BLaER1 treated with 17β-estradiol and CSF1 and Interleukin-3, amounts not matched to agents 10 nM and 100 nM (cell line): ENCODE results near the gene CYFIP1.
A peak's percentile ranks its signal among the peaks of the same experiment; 100 is the strongest.

Source experiments
- H3K27ac ChIP-seq, 11 experiments: shearing (Covaris generic); formaldehyde crosslinking; 2 replicates each; pipeline ENCODE4 v1.8.1; 2022
- H3K27me3 ChIP-seq, 11 experiments: shearing (Covaris generic); formaldehyde crosslinking; 2 replicates each; pipeline ENCODE4 v1.8.1; 2022
- H3K36me3 ChIP-seq, 11 experiments: shearing (Covaris generic); formaldehyde crosslinking; 2 replicates each; pipeline ENCODE4 v1.8.1; 2022
- H3K4me1 ChIP-seq, 10 experiments: shearing (Covaris generic); formaldehyde crosslinking; 2 replicates each; pipeline ENCODE4 v1.8.1; 2022
- H3K4me2 ChIP-seq, 11 experiments: shearing (Covaris generic); formaldehyde crosslinking; 2 replicates each; pipeline ENCODE4 v1.8.1; 2022
- H3K4me3 ChIP-seq, 10 experiments: shearing (Covaris generic); formaldehyde crosslinking; 2 replicates each; pipeline ENCODE4 v1.8.1; 2022
- H3K9ac ChIP-seq, 11 experiments: shearing (Covaris generic); formaldehyde crosslinking; 2 replicates each; pipeline ENCODE4 v1.8.1; 2022
- H3K9me3 ChIP-seq, 11 experiments: shearing (Covaris generic); formaldehyde crosslinking; replicated peaks in 1 of 11; 2 replicates each; pipeline ENCODE4 v1.8.1; 2022
- H4K20me1 ChIP-seq, 11 experiments: shearing (Covaris generic); formaldehyde crosslinking; 2 replicates each; pipeline ENCODE4 v1.8.1; 2022
- Cebpa-rat ChIP-seq, 11 experiments: shearing (Covaris generic); IDR thresholded peaks; 2 replicates each; pipeline ENCODE4 v1.8.1; 2022

CYFIP1 gene

GRCh38 chr15:22974745-22975144 lies 5.4 kb downstream of the CYFIP1 start:
- Histone ChIP-seq H3K4me3 (peak overlapping the region in 2 of 10 experiments; percentile 24 to 30; a peak in 3 of 20 replicates), H3K36me3 (peaks cover 2 to 23% (median 15%) of the 10 kb centered on the region in 11 experiments; a peak in 19 of 22 replicates), H3K4me2 (peak overlapping the region; percentile 68 to 100 (median 81)), H3K27me3 (peaks cover 0 to 10% (median 0%) of the 10 kb centered on the region in 11 experiments; a peak in 3 of 22 replicates), H3K9me3 (peaks cover 9 to 25% (median 20%) of the 10 kb centered on the region in 11 experiments; a peak in 21 of 22 replicates), H3K9ac (peak overlapping the region in 6 of 11 experiments; percentile 27 to 74 (median 58); a peak in 10 of 22 replicates), H3K27ac (peak overlapping the region in 9 of 11 experiments; percentile 31 to 91 (median 70); a peak in 16 of 22 replicates), H3K4me1 (peaks cover 48 to 80% (median 56%) of the 10 kb centered on the region in 10 experiments), H4K20me1 (peaks cover 61 to 86% (median 71%) of the 10 kb centered on the region in 11 experiments)
- no peak for TF ChIP-seq Cebpa-rat (IDR thresholded peaks at IDR 0.05)

- H3K4me1 ChIP-seq, result peaks cover 50 to 87% (median 59%) of the 10 kb centered on the region in 10 experiments
- H3K4me2 ChIP-seq, result peak overlapping the region; percentile 68 to 100 (median 81)
- H3K9ac ChIP-seq, result peak overlapping the region in 4 of 11 experiments; percentile 35 to 71 (median 66); a peak in 6 of 22 replicates
- H3K36me3 ChIP-seq, result peaks cover 7 to 28% (median 21%) of the 10 kb centered on the region in 11 experiments; a peak in 19 of 22 replicates
- H3K27ac ChIP-seq, result peak overlapping the region in 8 of 11 experiments; percentile 2 to 91 (median 66); a peak in 10 of 22 replicates
- peaks cover 60 to 83% (median 69%) of the 10 kb centered on the region in 11 experiments for H4K20me1 ChIP-seq
- TF ChIP-seq Cebpa-rat (IDR thresholded peaks at IDR 0.05), result no peak
- H3K27me3 ChIP-seq, result peaks cover 0 to 9% (median 0%) of the 10 kb centered on the region in 11 experiments; a peak in 3 of 22 replicates
- peaks cover 12 to 32% (median 27%) of the 10 kb centered on the region in 11 experiments; a peak in 21 of 22 replicates for H3K9me3 ChIP-seq
- peak overlapping the region in 2 of 10 experiments; percentile 24 to 30; a peak in 3 of 20 replicates for H3K4me3 ChIP-seq
Measured at GRCh38 chr15:22973987-22974386, 6.2 kb downstream of the CYFIP1 start.

- peaks cover 51 to 92% (median 59%) of the 10 kb centered on the region in 10 experiments for H3K4me1 ChIP-seq
- H3K27me3 ChIP-seq, result peaks cover 0 to 4% (median 0%) of the 10 kb centered on the region in 11 experiments; a peak in 2 of 22 replicates
- H4K20me1 ChIP-seq, result peaks cover 59 to 83% (median 69%) of the 10 kb centered on the region in 11 experiments
- peak overlapping the region in 4 of 11 experiments; percentile 27 to 71 (median 66); a peak in 7 of 22 replicates for H3K9ac ChIP-seq
- H3K27ac ChIP-seq, result peak overlapping the region in 4 of 11 experiments; percentile 18 to 91 (median 82); a peak in 8 of 22 replicates
- TF ChIP-seq Cebpa-rat (IDR thresholded peaks at IDR 0.05), result no peak
- H3K4me2 ChIP-seq, result peak overlapping the region; percentile 68 to 100 (median 81)
- H3K4me3 ChIP-seq, result peak overlapping the region in 2 of 10 experiments; percentile 30 to 35; a peak in 3 of 20 replicates
- H3K36me3 ChIP-seq, result peaks cover 7 to 28% (median 21%) of the 10 kb centered on the region in 11 experiments; a peak in 19 of 22 replicates
- peaks cover 12 to 32% (median 27%) of the 10 kb centered on the region in 11 experiments; a peak in 21 of 22 replicates for H3K9me3 ChIP-seq
Measured at GRCh38 chr15:22973286-22973685, 6.9 kb downstream of the CYFIP1 start.

- TF ChIP-seq Cebpa-rat (IDR thresholded peaks at IDR 0.05), result no peak
- Histone ChIP-seq H3K36me3 (peaks cover 19 to 45% (median 29%) of the 10 kb centered on the region in 11 experiments; a peak in 21 of 22 replicates), H3K4me3 (no peak overlapping the region; a peak in 1 of 20 replicates), H3K27me3 (no peaks in the 10 kb centered on the region), H3K4me2 (peak overlapping the region in 8 of 11 experiments; percentile 41 to 73 (median 64); a peak in 13 of 22 replicates), H3K9ac (no peak overlapping the region), H3K4me1 (peaks cover 60 to 91% (median 73%) of the 10 kb centered on the region in 10 experiments), H3K9me3 (peaks cover 12 to 32% (median 27%) of the 10 kb centered on the region in 11 experiments; a peak in 21 of 22 replicates), H4K20me1 (peaks cover 57 to 100% (median 82%) of the 10 kb centered on the region in 11 experiments; a peak in 21 of 22 replicates), H3K27ac (peak overlapping the region in 2 of 11 experiments; percentile 41 to 60; a peak in 1 of 22 replicates)
Measured at GRCh38 chr15:22969489-22969888, 10.7 kb downstream of the CYFIP1 start.

- H3K4me3 ChIP-seq, result no peak overlapping the region
- H3K36me3 ChIP-seq, result peaks cover 19 to 45% (median 29%) of the 10 kb centered on the region in 11 experiments; a peak in 21 of 22 replicates
- peak overlapping the region; percentile 41 to 73 (median 63) for H3K4me2 ChIP-seq
- peaks cover 60 to 91% (median 73%) of the 10 kb centered on the region in 10 experiments for H3K4me1 ChIP-seq
- H3K9me3 ChIP-seq, result peaks cover 12 to 32% (median 27%) of the 10 kb centered on the region in 11 experiments; a peak in 21 of 22 replicates
- H3K9ac ChIP-seq, result peak overlapping the region in 6 of 11 experiments; percentile 4 to 38 (median 14); a peak in 7 of 22 replicates
- H3K27me3 ChIP-seq, result no peaks in the 10 kb centered on the region
- TF ChIP-seq Cebpa-rat (IDR thresholded peaks at IDR 0.05), result no peak
- peaks cover 55 to 100% (median 83%) of the 10 kb centered on the region in 11 experiments; a peak in 20 of 22 replicates for H4K20me1 ChIP-seq
- H3K27ac ChIP-seq, result peak overlapping the region in 7 of 11 experiments; percentile 0 to 60 (median 34); a peak in 14 of 22 replicates
Measured at GRCh38 chr15:22968366-22968765, 11.8 kb downstream of the CYFIP1 start.

- peak overlapping the region in 1 of 11 experiments; percentile 27; a peak in 1 of 22 replicates for H3K9ac ChIP-seq
- H3K4me3 ChIP-seq, result no peak overlapping the region
- peaks cover 19 to 45% (median 33%) of the 10 kb centered on the region in 11 experiments; a peak in 21 of 22 replicates for H3K36me3 ChIP-seq
- peaks cover 56 to 100% (median 83%) of the 10 kb centered on the region in 11 experiments; a peak in 21 of 22 replicates for H4K20me1 ChIP-seq
- H3K9me3 ChIP-seq, result peaks cover 12 to 32% (median 27%) of the 10 kb centered on the region in 11 experiments; a peak in 21 of 22 replicates
- H3K27ac ChIP-seq, result peak overlapping the region in 6 of 11 experiments; percentile 2 to 60 (median 20); a peak in 7 of 22 replicates
- H3K27me3 ChIP-seq, result no peaks in the 10 kb centered on the region
- H3K4me2 ChIP-seq, result peak overlapping the region; percentile 41 to 73 (median 63); a peak in 21 of 22 replicates
- TF ChIP-seq Cebpa-rat (IDR thresholded peaks at IDR 0.05), result no peak
- peaks cover 62 to 91% (median 73%) of the 10 kb centered on the region in 10 experiments for H3K4me1 ChIP-seq
Measured at GRCh38 chr15:22967084-22967770, 12.9 kb downstream of the CYFIP1 start.

GRCh38 chr15:22966321-22967083 lies 13.7 kb downstream of the CYFIP1 start:
- Histone ChIP-seq H3K9me3 (peaks cover 12 to 27% (median 25%) of the 10 kb centered on the region in 11 experiments; a peak in 21 of 22 replicates), H3K4me2 (peak overlapping the region in 7 of 11 experiments; percentile 41 to 73 (median 59); a peak in 7 of 22 replicates), H3K27me3 (no peaks in the 10 kb centered on the region), H3K4me1 (peaks cover 67 to 91% (median 77%) of the 10 kb centered on the region in 10 experiments), H3K4me3 (no peak overlapping the region), H3K36me3 (peaks cover 19 to 45% (median 28%) of the 10 kb centered on the region in 11 experiments; a peak in 21 of 22 replicates), H3K27ac (no peak overlapping the region), H3K9ac (no peak overlapping the region), H4K20me1 (peaks cover 63 to 100% (median 83%) of the 10 kb centered on the region in 11 experiments; a peak in 21 of 22 replicates)
- no peak for TF ChIP-seq Cebpa-rat (IDR thresholded peaks at IDR 0.05)
